HFFc6 (cell line): ENCODE results near the gene BAHD1. TPM values are rescaled to one million over a fixed set of nuclear protein-coding genes. Genes with fewer than 3 reads are reported as not detected.

Experiments used
- DNase-seq: peaks from one replicate; pipeline ENCODE4 v3.0.0-alpha.2; 2018
- H3K27ac Mint-ChIP-seq: 2 replicates; pipeline ENCODE4 v1.8.0; 2020; ENCODE audit warnings: mild to moderate bottlenecking, mixed read lengths
- H3K27me3 Mint-ChIP-seq: 2 replicates; pipeline ENCODE4 v1.8.0; 2021; ENCODE audit warnings: mild to moderate bottlenecking, moderate library complexity, mixed read lengths; ENCODE audit not compliant: insufficient read depth
- H3K36me3 Mint-ChIP-seq: 2 replicates; pipeline ENCODE4 v1.8.0; 2021; ENCODE audit warnings: low read depth, mixed read lengths
- H3K4me1 Mint-ChIP-seq: 2 replicates; pipeline ENCODE4 v1.8.0; 2020; ENCODE audit warnings: low read depth, mixed read lengths
- H3K4me3 Mint-ChIP-seq: 2 replicates; pipeline ENCODE4 v1.8.0; 2020; ENCODE audit warnings: mild to moderate bottlenecking, moderate library complexity, mixed read lengths
- H3K9me3 Mint-ChIP-seq: 2 replicates; pipeline ENCODE4 v1.8.0; 2020; ENCODE audit warnings: mild to moderate bottlenecking, mixed read lengths
- total RNA-seq, 6 experiments: library from RNA; stranded (reverse); fragmentation: NEBNext Ultra II Directional; extraction: Animal tissue kit (Norgen Biotek cat#: 25700); gene quantifications; 2 replicates in 1 of 6; 3 replicates in 5 of 6; pipeline ENCODE4 v1.2.3, GENCODE V29; 2021
- TF ChIP-seq, protein P1 (sequence below): fragments of 200-600 bp; sonication (generic); IDR thresholded peaks from 2 replicates; pipeline ENCODE4 v1.5.0; 2021; ENCODE audit warnings: antibody characterized with exemption, mild to moderate bottlenecking

BAHD1 gene
- total RNA-seq, 6 experiments from 2014 or later = 12.7 to 14.4 (median 14.2) TPM

DNA sequence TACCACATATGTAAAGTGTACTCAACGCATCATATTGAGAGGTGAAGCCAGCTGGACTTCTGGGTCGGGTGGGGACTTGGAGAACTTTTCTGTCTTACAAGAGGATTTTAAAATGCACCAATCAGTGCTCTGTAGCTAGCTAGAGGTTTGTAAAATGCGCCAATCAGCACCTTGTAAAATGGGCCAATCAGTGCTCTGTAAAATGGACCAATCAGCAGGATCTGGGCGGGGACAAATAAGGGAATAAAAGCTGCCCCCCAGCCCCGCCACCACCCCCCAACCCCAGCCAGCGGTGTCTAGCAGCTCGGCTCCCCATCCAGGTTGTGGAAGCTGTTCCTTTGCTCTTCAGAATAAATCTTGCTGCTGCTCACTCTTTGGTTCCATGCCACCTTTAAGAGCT is 41.4 kb upstream of the BAHD1 start:
- peaks cover 1% of the 10 kb centered on the region for H3K27me3 Mint-ChIP-seq
- no peaks in the 10 kb centered on the region for H3K9me3 Mint-ChIP-seq
- H3K4me1 Mint-ChIP-seq = no peaks in the 10 kb centered on the region; the same call in 1 of the 2 replicates
- no peak for DNase-seq
- no peak overlapping the region for H3K4me3 Mint-ChIP-seq
- peaks cover 5% of the 10 kb centered on the region; the same call in 1 of the 2 replicates for H3K36me3 Mint-ChIP-seq
- H3K27ac Mint-ChIP-seq = no peak overlapping the region
- TF ChIP-seq, protein P1, sequence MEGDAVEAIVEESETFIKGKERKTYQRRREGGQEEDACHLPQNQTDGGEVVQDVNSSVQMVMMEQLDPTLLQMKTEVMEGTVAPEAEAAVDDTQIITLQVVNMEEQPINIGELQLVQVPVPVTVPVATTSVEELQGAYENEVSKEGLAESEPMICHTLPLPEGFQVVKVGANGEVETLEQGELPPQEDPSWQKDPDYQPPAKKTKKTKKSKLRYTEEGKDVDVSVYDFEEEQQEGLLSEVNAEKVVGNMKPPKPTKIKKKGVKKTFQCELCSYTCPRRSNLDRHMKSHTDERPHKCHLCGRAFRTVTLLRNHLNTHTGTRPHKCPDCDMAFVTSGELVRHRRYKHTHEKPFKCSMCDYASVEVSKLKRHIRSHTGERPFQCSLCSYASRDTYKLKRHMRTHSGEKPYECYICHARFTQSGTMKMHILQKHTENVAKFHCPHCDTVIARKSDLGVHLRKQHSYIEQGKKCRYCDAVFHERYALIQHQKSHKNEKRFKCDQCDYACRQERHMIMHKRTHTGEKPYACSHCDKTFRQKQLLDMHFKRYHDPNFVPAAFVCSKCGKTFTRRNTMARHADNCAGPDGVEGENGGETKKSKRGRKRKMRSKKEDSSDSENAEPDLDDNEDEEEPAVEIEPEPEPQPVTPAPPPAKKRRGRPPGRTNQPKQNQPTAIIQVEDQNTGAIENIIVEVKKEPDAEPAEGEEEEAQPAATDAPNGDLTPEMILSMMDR = no peak

DNA sequence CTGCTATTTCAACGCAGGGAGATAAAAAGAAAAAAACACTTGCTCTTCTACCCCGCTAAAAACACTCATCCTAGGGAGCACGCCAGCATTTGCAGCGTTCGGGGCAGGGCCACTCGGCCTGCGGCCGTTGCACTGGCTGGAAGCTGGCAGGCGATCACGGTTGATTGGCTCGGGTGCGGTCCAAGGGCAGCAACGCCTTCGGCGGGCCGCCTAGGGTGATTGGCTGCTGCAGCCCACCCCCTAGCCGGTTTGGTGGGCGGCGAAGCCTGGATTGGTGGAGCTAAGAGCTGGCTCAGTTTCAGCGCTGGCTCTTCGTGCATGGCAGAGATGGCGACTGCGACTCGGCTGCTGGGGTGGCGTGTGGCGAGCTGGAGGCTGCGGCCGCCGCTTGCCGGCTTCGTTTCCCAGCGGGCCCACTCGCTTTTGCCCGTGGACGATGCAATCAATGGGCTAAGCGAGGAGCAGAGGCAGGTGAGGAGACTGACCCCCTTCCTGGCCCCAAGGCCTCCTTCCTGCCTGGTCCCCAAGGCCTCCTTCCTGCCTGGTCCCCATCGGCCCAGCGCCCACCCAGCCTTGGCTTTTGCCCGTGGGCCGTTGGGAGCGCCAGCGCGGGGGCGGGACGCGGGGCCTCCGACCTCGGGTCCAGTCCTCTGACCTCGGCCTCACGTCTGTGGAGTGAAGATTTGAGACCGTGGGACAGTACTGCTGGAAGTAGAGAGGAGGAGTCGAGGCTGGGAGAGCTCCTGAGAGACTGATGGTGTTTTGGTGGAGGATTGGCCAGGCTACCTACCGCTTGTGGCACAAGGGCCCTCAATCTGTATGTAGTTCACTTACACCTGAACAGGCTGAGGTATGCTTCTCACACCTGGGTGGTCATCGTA is 35.0 kb upstream of the BAHD1 start, which contains the start of gene IVD:
IVD (plus strand) TSS at position 295 of the 881 bp plus-strand sequence; CDS start at position 328, 33 bp downstream.
- Mint-ChIP-seq H3K4me3 (peak within 1 kb of the TSS; percentile 86), H3K36me3 (peaks cover 12% of the 10 kb centered on the region), H3K27me3 (peaks cover 1% of the 10 kb centered on the region), H3K4me1 (peaks cover 28% of the 10 kb centered on the region), H3K9me3 (no peaks in the 10 kb centered on the region), H3K27ac (peak within 1 kb of the TSS; percentile 77)
- DNase-seq = peak; percentile 97
- TF ChIP-seq, protein P1 = no peak

DNA sequence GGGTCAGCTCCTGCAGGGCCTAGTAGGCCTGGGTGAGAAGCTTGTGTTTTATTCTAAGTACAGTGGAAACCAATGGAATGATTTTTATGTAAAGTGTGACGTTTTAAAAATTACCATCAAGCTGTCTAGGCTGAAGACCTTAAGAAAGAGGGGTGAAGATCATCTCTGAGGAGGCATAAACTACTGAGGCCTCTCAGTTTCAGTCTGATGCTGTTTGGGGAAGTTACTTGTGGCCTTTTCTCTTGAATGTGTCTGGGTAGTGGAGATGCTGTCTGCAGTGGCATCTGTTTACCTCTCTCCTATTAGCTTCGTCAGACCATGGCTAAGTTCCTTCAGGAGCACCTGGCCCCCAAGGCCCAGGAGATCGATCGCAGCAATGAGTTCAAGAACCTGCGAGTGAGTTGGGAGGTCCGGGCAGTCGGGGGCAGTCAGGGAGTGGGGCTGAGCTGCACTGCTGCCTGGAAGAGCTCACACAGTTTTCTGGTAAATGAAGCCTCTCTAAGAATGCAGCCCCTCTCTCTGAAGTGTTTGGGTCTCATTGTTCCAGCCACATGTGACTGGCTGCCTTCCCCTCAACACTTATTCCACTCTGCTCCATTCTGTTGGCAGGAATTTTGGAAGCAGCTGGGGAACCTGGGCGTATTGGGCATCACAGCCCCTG is 33.3 kb upstream of the BAHD1 start:
- Mint-ChIP-seq H3K27ac (no peak overlapping the region), H3K36me3 (peaks cover 21% of the 10 kb centered on the region), H3K4me3 (peak overlapping the region; percentile 65), H3K9me3 (no peaks in the 10 kb centered on the region), H3K4me1 (peaks cover 28% of the 10 kb centered on the region), H3K27me3 (peaks cover 1% of the 10 kb centered on the region)
- TF ChIP-seq, protein P1 = no peak
- DNase-seq = no peak

DNA sequence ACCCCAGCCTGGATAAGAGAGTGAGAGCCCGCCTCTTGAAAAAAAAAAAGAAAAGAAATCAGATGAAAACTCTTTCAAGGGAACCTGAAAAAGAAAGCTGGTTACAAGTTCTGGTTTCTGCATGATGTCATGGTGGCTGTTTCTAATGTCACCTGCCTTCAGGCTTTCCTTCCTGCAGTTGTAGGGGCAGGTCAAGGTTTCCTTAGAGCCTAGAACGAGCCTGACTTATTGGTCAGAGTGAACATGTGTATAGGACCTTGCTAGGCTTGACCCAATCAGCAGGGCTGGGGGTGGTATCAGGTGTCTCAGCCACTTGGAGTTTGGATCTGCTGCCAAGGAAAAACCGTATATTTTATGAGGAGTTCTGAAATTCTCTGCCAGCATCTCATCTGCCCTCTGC is 31.4 kb upstream of the BAHD1 start:
- DNase-seq = no peak
- H3K4me3 Mint-ChIP-seq = no peak overlapping the region
- H3K36me3 Mint-ChIP-seq = peaks cover 28% of the 10 kb centered on the region
- H3K27me3 Mint-ChIP-seq = no peaks in the 10 kb centered on the region; the same call in none of the 2 replicates
- peaks cover 28% of the 10 kb centered on the region for H3K4me1 Mint-ChIP-seq
- H3K9me3 Mint-ChIP-seq = no peaks in the 10 kb centered on the region
- no peak overlapping the region for H3K27ac Mint-ChIP-seq
- TF ChIP-seq, protein P1 = no peak

DNA sequence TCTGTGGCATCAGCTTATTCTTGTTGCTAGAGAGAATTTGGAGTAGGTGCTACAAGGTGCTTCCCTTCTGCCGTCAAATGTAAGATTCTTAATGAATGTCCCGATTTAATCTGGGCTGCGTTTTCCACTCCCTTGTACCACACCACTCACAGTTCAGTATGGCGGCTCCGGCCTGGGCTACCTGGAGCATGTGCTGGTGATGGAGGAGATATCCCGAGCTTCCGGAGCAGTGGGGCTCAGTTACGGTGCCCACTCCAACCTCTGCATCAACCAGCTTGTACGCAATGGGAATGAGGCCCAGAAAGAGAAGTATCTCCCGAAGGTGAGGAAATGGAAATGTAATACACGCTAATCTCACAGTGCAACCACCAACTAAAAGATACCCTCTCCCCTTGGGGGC is 30.3 kb upstream of the BAHD1 start:
- H3K27me3 Mint-ChIP-seq = no peaks in the 10 kb centered on the region; the same call in none of the 2 replicates
- TF ChIP-seq, protein P1 = no peak
- no peak overlapping the region for H3K4me3 Mint-ChIP-seq
- H3K27ac Mint-ChIP-seq = no peak overlapping the region
- DNase-seq = no peak
- H3K9me3 Mint-ChIP-seq = no peaks in the 10 kb centered on the region
- H3K36me3 Mint-ChIP-seq = peaks cover 28% of the 10 kb centered on the region
- H3K4me1 Mint-ChIP-seq = peaks cover 18% of the 10 kb centered on the region
